HEK293 (cell line): Measurements from ENCODE around the gene RASSF8.

Source experiments
- CTCF ChIP-seq: fragments of 450-650 bp; formaldehyde crosslinking; IDR thresholded peaks from 2 replicates; pipeline ENCODE4 v1.5.1; 2016; ENCODE audit warnings: missing biosample characterization, missing genetic modification characterization
- REST ChIP-seq: fragments of 450-650 bp; formaldehyde crosslinking; IDR thresholded peaks from 2 replicates; pipeline ENCODE4 v1.5.1; 2016; ENCODE audit warnings: missing biosample characterization, missing genetic modification characterization
- YY1 ChIP-seq: fragments of 450-650 bp; formaldehyde crosslinking; IDR thresholded peaks from 2 replicates; pipeline ENCODE4 v1.5.1; 2018; ENCODE audit warnings: missing biosample characterization, missing genetic modification characterization

- no peak for TF ChIP-seq YY1
- no peak for TF ChIP-seq CTCF
- TF ChIP-seq REST (tag by site-specific recombination) = no peak
Measured at GRCh38 chr12:26052652-26053051, 94.2 kb downstream of the RASSF8 start.
